Measurements from ENCODE around the gene EHMT1.
"Not testable (repeated sequence)": the region's sequence is repeated elsewhere in the genome, so short reads cannot be mapped to it uniquely, and the experiment has no call there.

The EHMT1 gene

GRCh38 chr9:137873858-137874362, 255.1 kb downstream of the EHMT1 start:
- TF ChIP-seq YY1 (IDR thresholded peaks at IDR 0.05; ENCODE audit: insufficient read depth, insufficient read length) (no peak), SUZ12 (IDR thresholded peaks at IDR 0.05; ENCODE audit: extremely low read depth, insufficient read depth, insufficient read length) (no peak), ZNF274 (IDR thresholded peaks at IDR 0.05; ENCODE audit: low read depth, low read length) (no peak)
- H3K27me3 ChIP-seq (ENCODE audit: insufficient read depth, insufficient read length) = peaks cover 46% of the 10 kb centered on the region
- no peak for DNase-seq (ENCODE audit: low read depth, low spot score)

GRCh38 chr9:137875354-137875753, 256.5 kb downstream of the EHMT1 start:
- no peak for DNase-seq (ENCODE audit: low read depth, low spot score)
- H3K36me3 ChIP-seq (ENCODE audit: insufficient read depth, insufficient read length, low read length) = peaks cover 17% of the 10 kb centered on the region
- H3K9me3 ChIP-seq (ENCODE audit: insufficient read depth, low read length) = no peaks in the 10 kb centered on the region
- peaks cover 3% of the 10 kb centered on the region for H3K4me1 ChIP-seq (ENCODE audit: insufficient read depth, insufficient read length)
- H3K27me3 ChIP-seq (ENCODE audit: insufficient read depth, insufficient read length) = peaks cover 46% of the 10 kb centered on the region
- no peak overlapping the region for H3K9ac ChIP-seq (ENCODE audit: insufficient read length, low read depth)
- H3K4me3 ChIP-seq (ENCODE audit: insufficient read length, low read depth) = no peak overlapping the region
- no peak for TF ChIP-seq SUZ12 (IDR thresholded peaks at IDR 0.05; ENCODE audit: extremely low read depth, insufficient read depth, insufficient read length)
- TF ChIP-seq YY1 (IDR thresholded peaks at IDR 0.05; ENCODE audit: insufficient read depth, insufficient read length) = no peak
- TF ChIP-seq ZNF274 (IDR thresholded peaks at IDR 0.05; ENCODE audit: low read depth, low read length) = no peak

More at GRCh38 chr9:137873858-137874362, 255.1 kb downstream of the EHMT1 start:
- H3K9me3 ChIP-seq (ENCODE audit: insufficient read depth, low read length) = no peaks in the 10 kb centered on the region
- no peak overlapping the region for H3K9ac ChIP-seq (ENCODE audit: insufficient read length, low read depth)
- no peak overlapping the region for H3K4me3 ChIP-seq (ENCODE audit: insufficient read length, low read depth)
- peaks cover 3% of the 10 kb centered on the region for H3K36me3 ChIP-seq (ENCODE audit: insufficient read depth, insufficient read length, low read length)
- peaks cover 3% of the 10 kb centered on the region for H3K4me1 ChIP-seq (ENCODE audit: insufficient read depth, insufficient read length)

GRCh38 chr9:137875846-137876245, 257.0 kb downstream of the EHMT1 start:
- peaks cover 46% of the 10 kb centered on the region for H3K27me3 ChIP-seq (ENCODE audit: insufficient read depth, insufficient read length)
- no peaks in the 10 kb centered on the region for H3K9me3 ChIP-seq (ENCODE audit: insufficient read depth, low read length)
- no peak for DNase-seq (ENCODE audit: low read depth, low spot score)
- peaks cover 22% of the 10 kb centered on the region for H3K36me3 ChIP-seq (ENCODE audit: insufficient read depth, insufficient read length, low read length)
- H3K4me3 ChIP-seq (ENCODE audit: insufficient read length, low read depth) = no peak overlapping the region
- no peak overlapping the region for H3K9ac ChIP-seq (ENCODE audit: insufficient read length, low read depth)
- H3K4me1 ChIP-seq (ENCODE audit: insufficient read depth, insufficient read length) = peaks cover 3% of the 10 kb centered on the region
- TF ChIP-seq SUZ12 (IDR thresholded peaks at IDR 0.05; ENCODE audit: extremely low read depth, insufficient read depth, insufficient read length) (no peak), ZNF274 (IDR thresholded peaks at IDR 0.05; ENCODE audit: low read depth, low read length) (no peak), YY1 (IDR thresholded peaks at IDR 0.05; ENCODE audit: insufficient read depth, insufficient read length) (no peak)

GRCh38 chr9:137876269-137876668, 257.5 kb downstream of the EHMT1 start:
- H3K27me3 ChIP-seq (ENCODE audit: insufficient read depth, insufficient read length) = peaks cover 46% of the 10 kb centered on the region
- H3K36me3 ChIP-seq (ENCODE audit: insufficient read depth, insufficient read length, low read length) = peaks cover 25% of the 10 kb centered on the region
- H3K4me3 ChIP-seq (ENCODE audit: insufficient read length, low read depth) = no peak overlapping the region
- TF ChIP-seq YY1 (IDR thresholded peaks at IDR 0.05; ENCODE audit: insufficient read depth, insufficient read length) (no peak), ZNF274 (IDR thresholded peaks at IDR 0.05; ENCODE audit: low read depth, low read length) (no peak), SUZ12 (IDR thresholded peaks at IDR 0.05; ENCODE audit: extremely low read depth, insufficient read depth, insufficient read length) (no peak)
- peaks cover 3% of the 10 kb centered on the region for H3K4me1 ChIP-seq (ENCODE audit: insufficient read depth, insufficient read length)
- DNase-seq (ENCODE audit: low read depth, low spot score) = no peak
- no peaks in the 10 kb centered on the region for H3K9me3 ChIP-seq (ENCODE audit: insufficient read depth, low read length)
- no peak overlapping the region for H3K9ac ChIP-seq (ENCODE audit: insufficient read length, low read depth)

GRCh38 chr9:137876781-137877386, 258.1 kb downstream of the EHMT1 start:
- H3K27me3 ChIP-seq (ENCODE audit: insufficient read depth, insufficient read length) = peaks cover 46% of the 10 kb centered on the region
- peak overlapping the region; percentile 35 for H3K4me3 ChIP-seq (ENCODE audit: insufficient read length, low read depth)
- peaks cover 5% of the 10 kb centered on the region for H3K4me1 ChIP-seq (ENCODE audit: insufficient read depth, insufficient read length)
- DNase-seq (ENCODE audit: low read depth, low spot score) = no peak
- H3K36me3 ChIP-seq (ENCODE audit: insufficient read depth, insufficient read length, low read length) = peaks cover 29% of the 10 kb centered on the region
- peak overlapping the region; percentile 46 for H3K9ac ChIP-seq (ENCODE audit: insufficient read length, low read depth)
- no peaks in the 10 kb centered on the region for H3K9me3 ChIP-seq (ENCODE audit: insufficient read depth, low read length)
- TF ChIP-seq ZNF274 (IDR thresholded peaks at IDR 0.05; ENCODE audit: low read depth, low read length) = no peak
- TF ChIP-seq YY1 (IDR thresholded peaks at IDR 0.05; ENCODE audit: insufficient read depth, insufficient read length) = no peak
- TF ChIP-seq SUZ12 (IDR thresholded peaks at IDR 0.05; ENCODE audit: extremely low read depth, insufficient read depth, insufficient read length) = no peak

GRCh38 chr9:137877506-137878122, 258.8 kb downstream of the EHMT1 start, which contains the start of gene CACNA1B:
Gene CACNA1B (plus strand): TSS chr9:137877782. CDS start chr9:137877934, 152 bp downstream.
- Histone ChIP-seq H3K36me3 (ENCODE audit: insufficient read depth, insufficient read length, low read length) (peaks cover 37% of the 10 kb centered on the region), H3K4me3 (ENCODE audit: insufficient read length, low read depth) (peak within 1 kb of the TSS; percentile 90), H3K9ac (ENCODE audit: insufficient read length, low read depth) (peak within 1 kb of the TSS; percentile 59), H3K27me3 (ENCODE audit: insufficient read depth, insufficient read length) (peaks cover 42% of the 10 kb centered on the region)
- not testable (repeated sequence) for H3K9me3 ChIP-seq (ENCODE audit: insufficient read depth, low read length); H3K4me1 ChIP-seq (ENCODE audit: insufficient read depth, insufficient read length)
- DNase-seq (ENCODE audit: low read depth, low spot score) = peak; percentile 15

GRCh38 chr9:137878146-137878941, 259.5 kb downstream of the EHMT1 start:
- Histone ChIP-seq H3K9me3 (ENCODE audit: insufficient read depth, low read length) (no peaks in the 10 kb centered on the region), H3K4me3 (ENCODE audit: insufficient read length, low read depth) (peak overlapping the region; percentile 90), H3K27me3 (ENCODE audit: insufficient read depth, insufficient read length) (peaks cover 35% of the 10 kb centered on the region), H3K36me3 (ENCODE audit: insufficient read depth, insufficient read length, low read length) (peaks cover 39% of the 10 kb centered on the region), H3K9ac (ENCODE audit: insufficient read length, low read depth) (peak overlapping the region; percentile 59), H3K4me1 (ENCODE audit: insufficient read depth, insufficient read length) (peaks cover 5% of the 10 kb centered on the region)
- DNase-seq (ENCODE audit: low read depth, low spot score) = peak; percentile 71
- TF ChIP-seq SUZ12 (IDR thresholded peaks at IDR 0.05; ENCODE audit: extremely low read depth, insufficient read depth, insufficient read length) (no peak), ZNF274 (IDR thresholded peaks at IDR 0.05; ENCODE audit: low read depth, low read length) (no peak), YY1 (IDR thresholded peaks at IDR 0.05; ENCODE audit: insufficient read depth, insufficient read length) (no peak)

Measured in NT2/D1 (cell line).